MM.1S (cell line): ENCODE data around the gene PAH.

Experiments used
- EZH2phosphoT487 ChIP-seq: fragments of 300-600 bp; sonication (generic); IDR thresholded peaks from 2 replicates; pipeline ENCODE4 v1.6.1; 2018; ENCODE audit warnings: antibody characterized with exemption, low read length
- TF ChIP-seq, protein P1 (sequence below): fragments of 300-600 bp; sonication (generic); IDR thresholded peaks from 2 replicates; pipeline ENCODE4 v1.5.1; 2016; ENCODE audit warnings: antibody characterized with exemption, low read length, mixed read lengths

DNA sequence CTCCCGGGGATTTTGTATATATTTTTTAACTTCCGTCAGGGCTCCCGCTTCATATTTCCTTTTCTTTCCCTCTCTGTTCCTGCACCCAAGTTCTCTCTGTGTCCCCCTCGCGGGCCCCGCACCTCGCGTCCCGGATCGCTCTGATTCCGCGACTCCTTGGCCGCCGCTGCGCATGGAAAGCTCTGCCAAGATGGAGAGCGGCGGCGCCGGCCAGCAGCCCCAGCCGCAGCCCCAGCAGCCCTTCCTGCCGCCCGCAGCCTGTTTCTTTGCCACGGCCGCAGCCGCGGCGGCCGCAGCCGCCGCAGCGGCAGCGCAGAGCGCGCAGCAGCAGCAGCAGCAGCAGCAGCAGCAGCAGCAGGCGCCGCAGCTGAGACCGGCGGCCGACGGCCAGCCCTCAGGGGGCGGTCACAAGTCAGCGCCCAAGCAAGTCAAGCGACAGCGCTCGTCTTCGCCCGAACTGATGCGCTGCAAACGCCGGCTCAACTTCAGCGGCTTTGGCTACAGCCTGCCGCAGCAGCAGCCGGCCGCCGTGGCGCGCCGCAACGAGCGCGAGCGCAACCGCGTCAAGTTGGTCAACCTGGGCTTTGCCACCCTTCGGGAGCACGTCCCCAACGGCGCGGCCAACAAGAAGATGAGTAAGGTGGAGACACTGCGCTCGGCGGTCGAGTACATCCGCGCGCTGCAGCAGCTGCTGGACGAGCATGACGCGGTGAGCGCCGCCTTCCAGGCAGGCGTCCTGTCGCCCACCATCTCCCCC is 41.2 kb upstream of the PAH start:
- TF ChIP-seq, protein P1, sequence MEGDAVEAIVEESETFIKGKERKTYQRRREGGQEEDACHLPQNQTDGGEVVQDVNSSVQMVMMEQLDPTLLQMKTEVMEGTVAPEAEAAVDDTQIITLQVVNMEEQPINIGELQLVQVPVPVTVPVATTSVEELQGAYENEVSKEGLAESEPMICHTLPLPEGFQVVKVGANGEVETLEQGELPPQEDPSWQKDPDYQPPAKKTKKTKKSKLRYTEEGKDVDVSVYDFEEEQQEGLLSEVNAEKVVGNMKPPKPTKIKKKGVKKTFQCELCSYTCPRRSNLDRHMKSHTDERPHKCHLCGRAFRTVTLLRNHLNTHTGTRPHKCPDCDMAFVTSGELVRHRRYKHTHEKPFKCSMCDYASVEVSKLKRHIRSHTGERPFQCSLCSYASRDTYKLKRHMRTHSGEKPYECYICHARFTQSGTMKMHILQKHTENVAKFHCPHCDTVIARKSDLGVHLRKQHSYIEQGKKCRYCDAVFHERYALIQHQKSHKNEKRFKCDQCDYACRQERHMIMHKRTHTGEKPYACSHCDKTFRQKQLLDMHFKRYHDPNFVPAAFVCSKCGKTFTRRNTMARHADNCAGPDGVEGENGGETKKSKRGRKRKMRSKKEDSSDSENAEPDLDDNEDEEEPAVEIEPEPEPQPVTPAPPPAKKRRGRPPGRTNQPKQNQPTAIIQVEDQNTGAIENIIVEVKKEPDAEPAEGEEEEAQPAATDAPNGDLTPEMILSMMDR: no peak
- no peak for TF ChIP-seq EZH2phosphoT487
